Activated effector memory CD4-positive, alpha-beta T cell treated with anti-CD3 and anti-CD28 coated beads, Interleukin-2, amount 50 U/mL, for 16 hours (primary cell): ENCODE results near the gene GDI1.

Source experiments
- DNase-seq: peaks from one replicate; pipeline ENCODE4 v3.0.0-alpha.2; 2020

Gene GDI1

DNA sequence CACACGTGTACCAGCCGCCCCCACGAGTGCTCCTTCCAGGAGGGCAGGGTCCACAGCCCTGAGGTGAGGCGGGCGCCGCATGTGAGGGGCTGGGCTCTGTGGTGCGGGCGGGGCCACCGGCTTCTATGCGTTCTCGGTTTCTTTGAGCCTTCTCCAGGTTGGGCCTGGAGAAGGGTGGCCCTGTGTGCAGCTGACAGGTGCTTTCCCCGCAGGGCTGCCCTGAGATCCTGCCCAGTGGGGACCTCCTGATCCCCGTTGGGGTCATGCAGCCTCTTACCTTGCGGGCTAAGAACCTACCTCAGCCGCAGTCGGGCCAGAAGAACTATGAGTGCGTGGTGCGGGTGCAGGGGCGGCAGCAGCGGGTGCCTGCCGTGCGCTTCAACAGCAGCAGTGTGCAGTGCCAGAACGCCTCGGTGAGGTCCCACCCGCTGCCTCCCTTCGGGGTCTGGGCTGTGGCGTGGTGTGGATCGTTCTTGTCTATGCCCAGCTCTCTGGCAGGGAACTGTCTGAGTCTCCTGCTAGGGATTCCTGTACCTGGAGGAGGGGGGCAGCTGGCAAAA lies 27.9 kb downstream of the GDI1 start:
- DNase-seq, result no peak

DNA sequence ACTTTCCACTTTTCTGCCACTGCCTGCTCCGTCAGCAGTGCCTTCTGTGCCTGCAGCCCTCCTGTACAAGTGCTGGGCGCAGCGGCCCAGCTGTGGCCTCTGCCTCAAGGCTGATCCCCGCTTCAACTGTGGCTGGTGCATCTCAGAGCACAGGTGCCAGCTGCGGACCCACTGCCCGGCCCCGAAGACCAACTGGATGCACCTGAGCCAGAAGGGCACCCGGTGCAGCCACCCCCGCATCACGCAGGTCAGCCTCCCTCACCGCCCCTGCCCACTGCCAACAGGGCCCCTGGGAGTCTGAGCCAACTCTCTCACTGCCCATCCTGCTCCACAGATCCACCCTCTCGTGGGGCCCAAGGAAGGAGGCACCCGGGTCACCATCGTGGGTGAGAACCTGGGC lies 28.6 kb downstream of the GDI1 start:
- no peak for DNase-seq

DNA sequence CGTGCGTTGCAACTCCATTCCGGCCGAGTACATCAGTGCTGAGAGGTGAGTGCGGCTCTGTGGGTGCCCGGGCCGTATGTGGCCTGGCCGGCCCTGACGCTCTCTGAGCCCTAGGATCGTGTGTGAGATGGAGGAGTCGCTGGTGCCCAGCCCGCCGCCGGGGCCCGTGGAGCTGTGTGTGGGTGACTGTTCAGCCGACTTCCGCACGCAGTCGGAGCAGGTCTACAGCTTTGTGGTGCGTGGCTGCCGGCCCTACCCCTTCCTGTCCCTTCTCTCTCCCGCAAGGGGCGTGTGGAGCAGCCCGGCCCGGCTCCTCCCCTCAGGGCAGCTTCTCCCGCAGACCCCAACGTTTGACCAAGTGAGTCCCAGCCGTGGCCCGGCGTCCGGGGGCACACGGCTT lies 29.1 kb downstream of the GDI1 start:
- DNase-seq, result no peak

DNA sequence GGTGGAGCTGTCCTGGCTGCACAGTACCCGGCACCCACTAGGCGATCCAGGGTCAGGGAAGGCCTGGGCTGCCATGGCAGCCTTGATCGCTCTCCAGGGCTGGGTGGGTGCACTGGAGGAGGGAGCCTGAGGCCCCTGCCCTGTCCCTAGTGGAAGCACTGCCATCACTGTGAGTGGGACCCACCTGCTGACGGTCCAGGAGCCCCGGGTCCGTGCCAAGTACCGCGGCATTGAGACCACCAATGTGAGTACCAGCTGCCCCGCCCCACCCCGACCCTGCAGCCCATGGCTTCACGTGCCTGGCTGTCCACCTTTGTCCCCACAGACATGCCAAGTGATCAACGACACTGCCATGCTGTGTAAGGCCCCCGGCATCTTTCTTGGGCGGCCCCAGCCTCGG lies 30.0 kb downstream of the GDI1 start:
- DNase-seq, result no peak

DNA sequence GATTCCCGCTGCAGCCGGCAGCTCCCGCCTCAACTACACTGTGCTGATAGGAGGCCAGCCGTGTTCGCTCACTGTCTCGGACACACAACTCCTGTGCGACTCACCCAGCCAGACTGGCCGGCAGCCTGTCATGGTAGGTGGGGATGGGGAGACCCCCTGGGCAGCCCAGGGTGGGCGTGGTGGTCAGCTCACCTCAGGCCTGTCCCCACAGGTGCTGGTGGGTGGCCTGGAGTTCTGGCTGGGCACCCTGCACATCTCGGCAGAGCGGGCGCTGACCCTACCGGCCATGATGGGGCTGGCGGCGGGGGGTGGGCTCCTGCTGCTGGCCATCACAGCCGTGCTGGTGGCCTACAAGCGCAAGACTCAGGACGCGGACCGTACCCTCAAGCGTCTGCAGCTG lies 30.6 kb downstream of the GDI1 start:
- no peak for DNase-seq

DNA sequence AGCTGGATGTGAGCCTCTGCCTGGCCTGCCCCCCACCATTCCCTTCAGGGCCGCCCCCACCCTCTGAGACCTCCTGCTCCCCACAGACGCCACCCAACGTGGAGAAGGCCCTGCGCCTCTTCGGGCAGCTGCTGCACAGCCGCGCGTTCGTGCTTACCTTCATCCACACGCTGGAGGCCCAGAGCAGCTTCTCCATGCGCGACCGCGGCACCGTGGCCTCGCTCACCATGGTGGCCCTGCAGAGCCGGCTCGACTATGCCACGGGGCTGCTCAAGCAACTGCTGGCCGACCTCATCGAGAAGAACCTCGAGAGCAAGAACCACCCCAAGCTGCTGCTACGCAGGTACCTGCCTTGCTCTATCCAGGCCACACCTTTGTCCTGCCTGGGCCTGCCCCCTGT lies 31.3 kb downstream of the GDI1 start:
- no peak for DNase-seq

DNA sequence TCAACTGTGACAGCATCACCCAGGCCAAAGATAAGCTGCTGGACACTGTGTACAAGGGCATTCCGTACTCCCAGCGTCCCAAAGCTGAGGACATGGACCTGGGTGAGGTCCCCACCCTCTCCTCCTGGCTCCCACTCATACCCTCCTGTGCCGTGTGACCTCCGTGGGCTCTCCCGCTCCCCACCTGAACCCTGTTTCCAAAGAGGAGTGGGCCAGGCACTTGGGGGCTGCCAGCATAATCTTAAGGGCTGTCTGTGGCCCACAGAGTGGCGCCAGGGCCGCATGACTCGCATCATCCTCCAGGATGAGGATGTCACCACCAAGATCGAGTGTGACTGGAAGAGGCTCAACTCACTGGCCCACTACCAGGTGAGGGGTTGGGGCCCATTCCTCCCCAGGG lies 32.2 kb downstream of the GDI1 start:
- DNase-seq, result no peak

DNA sequence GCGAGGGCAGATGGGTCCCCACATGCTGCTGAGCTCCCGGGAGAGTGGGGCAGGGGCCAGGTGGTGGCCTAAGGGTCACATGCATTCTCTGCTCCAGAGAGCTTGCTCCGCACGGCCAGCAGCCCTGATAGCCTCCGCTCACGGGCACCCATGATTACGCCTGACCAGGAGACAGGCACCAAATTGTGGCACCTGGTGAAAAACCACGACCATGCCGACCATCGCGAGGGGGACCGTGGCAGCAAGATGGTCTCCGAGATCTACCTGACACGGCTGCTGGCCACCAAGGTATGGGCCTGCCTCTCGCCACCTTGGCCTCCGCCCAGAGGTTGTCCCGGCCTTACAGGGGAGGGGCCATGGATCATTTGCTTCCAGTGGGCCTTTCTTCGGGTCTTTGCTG lies 32.9 kb downstream of the GDI1 start:
- DNase-seq, result no peak

GRCh38 chrX:154470434-154470833 lies 33.5 kb downstream of the GDI1 start:
- DNase-seq, result no peak

DNA sequence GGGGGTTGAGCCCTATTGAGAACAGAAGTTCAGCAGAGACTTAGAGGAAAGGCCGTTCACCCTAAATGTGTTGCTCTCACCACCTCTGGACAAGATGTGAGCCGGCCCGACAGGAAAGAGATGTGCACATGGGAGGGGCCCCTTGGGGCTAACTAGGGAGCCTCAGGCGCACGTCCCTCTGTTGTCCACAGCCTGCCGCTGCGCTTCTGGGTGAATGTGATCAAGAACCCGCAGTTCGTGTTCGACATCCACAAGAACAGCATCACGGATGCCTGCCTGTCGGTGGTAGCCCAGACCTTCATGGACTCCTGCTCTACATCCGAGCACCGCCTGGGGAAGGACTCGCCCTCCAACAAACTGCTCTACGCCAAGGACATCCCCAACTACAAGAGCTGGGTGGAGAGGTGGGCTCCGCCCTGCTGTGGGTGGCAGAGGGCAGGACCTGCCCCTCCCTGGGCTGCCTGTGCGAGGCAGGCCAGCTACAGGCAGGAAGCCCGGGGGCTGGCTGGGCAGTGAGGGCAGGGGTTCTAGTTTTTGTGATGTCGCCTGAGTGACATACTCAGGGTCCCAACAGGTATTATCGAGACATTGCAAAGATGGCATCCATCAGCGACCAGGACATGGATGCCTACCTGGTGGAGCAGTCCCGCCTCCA lies 34.1 kb downstream of the GDI1 start:
- no peak for DNase-seq

- no peak for DNase-seq
These were observed 35.1 kb downstream of the GDI1 start for GRCh38 chrX:154471839-154472684.

DNA sequence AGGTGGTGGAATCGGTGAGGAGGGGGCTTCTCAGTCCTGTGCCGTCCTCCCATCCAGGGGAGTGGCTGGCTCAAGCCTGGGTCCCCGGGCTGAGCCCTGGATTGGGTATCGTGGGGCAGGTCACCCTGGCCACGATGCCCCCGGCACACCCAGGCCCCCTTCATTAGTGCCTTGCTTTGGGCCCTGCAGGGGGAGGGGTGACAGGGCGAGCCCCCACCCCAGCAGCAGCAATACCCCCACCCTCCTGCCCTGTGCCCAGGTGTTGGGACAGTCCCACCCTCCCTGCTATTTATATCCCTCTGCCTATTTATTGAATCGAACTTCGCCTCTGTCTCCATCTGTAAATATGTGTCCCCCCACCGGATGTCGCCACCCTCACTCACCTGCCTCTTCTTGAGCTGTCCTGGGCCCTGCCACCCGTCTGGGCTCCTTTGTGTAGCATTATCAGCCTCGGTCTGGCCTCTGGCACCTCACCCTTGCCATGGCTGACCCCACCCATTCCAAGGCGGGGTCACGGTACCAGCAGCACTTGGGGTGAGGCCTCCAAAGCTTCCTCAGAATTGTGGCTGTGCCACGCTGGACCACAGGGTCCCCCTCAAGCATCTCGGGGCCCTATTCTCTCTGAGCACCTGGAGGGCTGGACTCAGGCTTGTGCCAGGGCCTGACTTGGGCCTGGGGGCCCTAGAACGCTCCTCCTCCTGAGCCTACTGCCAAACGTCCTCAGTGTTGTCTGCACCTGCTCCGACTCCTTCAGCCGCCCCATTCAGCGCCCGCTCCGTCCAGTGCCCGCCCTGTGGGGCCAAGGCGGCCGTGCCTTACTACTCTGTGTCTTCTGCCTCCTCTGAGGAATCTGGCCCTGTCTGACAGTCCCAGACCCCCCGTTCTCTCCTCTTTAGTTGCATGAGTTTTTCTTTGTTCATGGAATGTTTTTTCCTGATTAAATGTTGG lies 36.0 kb downstream of the GDI1 start:
- peak; percentile 37 for DNase-seq

GRCh38 chrX:154473683-154474082 lies 36.7 kb downstream of the GDI1 start:
- DNase-seq, result no peak

- DNase-seq, result no peak
These were observed 39.9 kb downstream of the GDI1 start for GRCh38 chrX:154476821-154477220.

- DNase-seq, result no peak
These were observed 41.0 kb downstream of the GDI1 start for GRCh38 chrX:154477891-154478477.

GRCh38 chrX:154478728-154479622 lies 42.0 kb downstream of the GDI1 start, which contains the start of gene LAGE3:
Gene LAGE3 (minus strand): TSS chrX:154479281. CDS start chrX:154478915, 366 bp downstream.
- peak; percentile 97 for DNase-seq

DNA sequence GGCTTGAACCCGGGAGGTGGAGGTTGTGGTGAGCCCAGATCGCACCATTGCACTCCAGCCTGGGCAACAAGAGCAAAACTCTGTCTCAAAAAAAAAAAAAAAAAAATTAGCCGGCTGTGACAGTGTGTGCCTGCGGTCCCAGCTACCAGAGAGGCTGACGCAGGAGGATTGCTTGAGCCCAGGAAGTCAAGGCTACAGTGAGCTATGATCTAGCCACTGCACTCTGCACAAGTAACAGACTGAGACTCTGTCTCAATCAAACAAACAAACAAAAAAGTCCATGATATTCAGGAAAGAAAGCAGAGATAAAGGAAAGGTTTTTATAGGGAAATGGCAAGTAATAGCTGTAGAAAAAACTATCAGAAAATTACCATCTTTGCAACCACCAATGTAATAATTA lies 44.2 kb downstream of the GDI1 start:
- no peak for DNase-seq

DNA sequence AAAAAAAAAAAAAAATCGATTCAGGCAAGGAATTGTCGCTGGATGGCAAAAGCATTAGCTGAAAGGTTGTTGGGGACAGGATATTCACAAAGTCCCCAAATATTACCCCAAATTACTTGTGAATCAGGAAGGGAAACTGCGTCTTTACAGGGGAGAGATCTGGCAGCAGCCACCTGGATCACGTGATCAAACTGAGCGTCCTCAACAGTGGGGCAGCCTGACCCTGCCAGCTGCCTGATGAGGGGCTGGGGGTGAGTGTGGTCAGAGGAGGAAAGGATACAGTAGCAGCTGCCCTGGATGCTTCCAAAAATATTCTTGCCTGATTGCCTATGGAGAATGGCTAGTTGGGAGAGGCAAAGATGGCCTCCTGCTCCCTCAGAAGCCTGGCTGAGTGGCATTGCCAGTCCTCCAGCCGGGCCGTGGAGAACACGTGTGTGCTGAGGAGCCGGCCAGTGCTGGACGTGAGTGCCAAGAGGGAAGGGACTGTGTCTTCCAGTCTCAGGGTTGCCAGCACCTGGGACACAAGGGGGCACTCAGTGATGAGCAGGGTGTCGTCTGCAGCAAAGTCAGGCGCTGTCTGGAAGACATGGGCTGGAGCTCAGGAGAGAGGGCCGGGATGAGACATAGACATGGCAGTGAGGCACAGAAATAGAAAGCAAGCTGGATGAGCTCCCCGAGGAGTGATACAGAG lies 45.1 kb downstream of the GDI1 start:
- no peak for DNase-seq

DNA sequence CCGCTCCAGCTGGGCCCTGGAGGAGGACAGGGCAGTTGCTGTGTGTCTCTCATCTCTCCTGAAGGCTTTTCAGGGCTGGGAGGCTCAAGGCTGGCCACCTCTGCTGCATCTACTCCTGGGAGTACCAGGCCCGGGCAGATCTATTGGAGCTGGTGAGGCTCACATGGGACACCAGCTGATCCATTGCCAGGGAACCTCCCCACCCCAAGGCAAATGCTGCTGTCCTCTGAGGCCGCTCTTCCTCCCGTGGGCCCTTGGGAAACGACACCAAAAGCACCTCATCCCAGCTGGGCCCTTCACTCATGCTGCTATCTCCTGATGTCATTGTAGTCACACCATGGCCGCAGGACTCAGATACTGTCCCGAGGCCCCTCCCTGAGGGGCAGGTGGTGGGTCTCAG lies 45.8 kb downstream of the GDI1 start:
- DNase-seq, result no peak

DNA sequence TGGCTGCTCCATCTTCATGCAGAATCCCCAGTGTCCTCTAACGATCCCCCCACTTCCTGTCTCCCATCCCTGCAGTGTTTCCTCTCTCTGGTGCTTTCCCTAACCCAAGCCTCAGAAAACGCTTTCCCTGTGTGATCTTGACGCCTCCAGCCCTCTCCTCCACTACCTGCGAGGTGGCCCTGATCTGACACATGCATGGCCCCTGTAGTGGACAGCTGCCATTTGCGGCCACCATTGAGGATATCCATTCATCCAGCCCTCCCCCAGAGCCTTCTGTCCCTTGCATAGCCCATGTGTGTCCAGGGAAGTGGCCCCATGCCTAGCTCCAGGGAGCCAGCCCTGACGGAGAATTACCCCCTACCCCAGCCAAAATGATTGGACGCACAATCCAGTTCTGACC lies 46.4 kb downstream of the GDI1 start:
- no peak for DNase-seq
